NCI-H2196 treated with DMSO at 0.1 percent for 48 hours (cell line): Measurements from ENCODE around the gene TAS1R3.

Experiments
- DNase-seq: peaks from one replicate; lab custom pipeline; 2025; ENCODE audit not compliant: unreplicated experiment; lab: John Stamatoyannopoulos, UW

The TAS1R3 gene

GRCh38 chr1:1351511-1352427, 20.7 kb downstream of the TAS1R3 start:
- DNase-seq, result no peak

GRCh38 chr1:1352786-1353388, 21.8 kb downstream of the TAS1R3 start:
- DNase-seq, result no peak

- no peak for DNase-seq
Observed at GRCh38 chr1:1353389-1354151, 22.5 kb downstream of the TAS1R3 start.

GRCh38 chr1:1354271-1355247, 23.5 kb downstream of the TAS1R3 start:
- no peak for DNase-seq

GRCh38 chr1:1355416-1355815, 24.3 kb downstream of the TAS1R3 start:
- DNase-seq, result peak; percentile 56

GRCh38 chr1:1356166-1356795, 25.2 kb downstream of the TAS1R3 start:
- no peak for DNase-seq

- DNase-seq, result no peak
Observed at GRCh38 chr1:1356796-1357401, 25.8 kb downstream of the TAS1R3 start.

GRCh38 chr1:1357871-1358432, 26.9 kb downstream of the TAS1R3 start:
- DNase-seq, result no peak

GRCh38 chr1:1358433-1359271, 27.6 kb downstream of the TAS1R3 start, which contains the start of gene MXRA8:
MXRA8 (minus strand) TSS chr1:1358555; CDS start chr1:1358504, 51 bp downstream.
- DNase-seq, result no peak

GRCh38 chr1:1359308-1359663, 28.2 kb downstream of the TAS1R3 start:
- DNase-seq, result no peak

- no peak for DNase-seq
Observed at GRCh38 chr1:1359664-1360468, 28.8 kb downstream of the TAS1R3 start.

GRCh38 chr1:1360506-1361169, 29.6 kb downstream of the TAS1R3 start:
- DNase-seq, result no peak

GRCh38 chr1:1361233-1361981, 30.3 kb downstream of the TAS1R3 start:
- DNase-seq, result no peak

GRCh38 chr1:1361982-1362423, 30.9 kb downstream of the TAS1R3 start:
- no peak for DNase-seq

- DNase-seq, result no peak
Observed at GRCh38 chr1:1364266-1364665, 33.2 kb downstream of the TAS1R3 start.
